ENCODE results near the gene CTBP2. TPM values are rescaled to one million over a fixed set of nuclear protein-coding genes. Genes with fewer than 3 reads are reported as not detected.
A peak's percentile ranks its signal among the peaks of the same experiment; 100 is the strongest.

The CTBP2 gene
- total RNA-seq, 1 donor from 2014 or later = 73.0 TPM

DNA sequence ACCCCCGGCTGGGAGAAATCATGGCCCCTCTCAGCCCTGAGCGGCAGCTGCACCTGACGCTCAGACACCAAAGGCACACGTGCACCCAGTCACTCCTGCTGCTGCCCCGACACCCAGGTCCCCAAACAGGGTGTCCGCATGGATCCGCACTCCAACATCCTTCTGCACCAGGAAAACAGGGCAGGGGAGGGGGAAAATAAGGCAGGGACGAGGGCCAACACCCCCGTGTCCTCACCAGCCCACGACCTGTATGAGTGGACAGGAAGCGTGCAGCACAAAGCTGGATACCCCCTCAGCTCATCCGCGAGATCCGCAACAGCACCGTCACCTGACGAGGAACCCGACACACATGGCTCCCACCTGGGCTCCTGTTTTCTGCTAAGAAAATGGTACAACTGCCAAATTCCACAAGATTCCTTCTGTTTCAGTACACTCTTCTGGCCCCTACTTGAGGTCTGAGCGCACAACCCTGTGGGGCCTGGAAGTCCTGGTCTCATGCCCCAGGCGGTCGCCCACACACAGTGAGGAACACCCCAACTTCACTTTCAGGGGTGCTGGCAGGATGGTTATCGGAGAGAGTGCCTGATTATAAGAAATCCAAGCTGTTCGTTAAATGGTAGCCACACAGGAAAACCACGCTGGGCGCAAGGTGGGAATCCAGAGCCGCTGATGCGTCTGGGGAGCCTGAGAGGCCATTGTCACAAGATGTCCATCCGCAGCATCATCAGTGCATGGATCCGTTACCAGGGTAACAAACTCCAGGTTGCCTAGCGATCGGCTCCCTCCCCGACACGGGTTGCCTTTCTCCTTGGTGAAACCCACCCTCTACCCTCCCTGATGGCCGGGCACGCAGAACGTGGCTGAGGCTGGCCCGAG, 154.8 kb downstream of the CTBP2 start:
- Histone ChIP-seq H3K27me3 (ENCODE audit: low read depth) (no peaks in the 10 kb centered on the region), H3K27ac (no peak overlapping the region), H3K36me3 (peaks cover 60% of the 10 kb centered on the region), H3K4me3 (no peak overlapping the region), H3K9me3 (no peaks in the 10 kb centered on the region), H3K4me1 (peaks cover 35% of the 10 kb centered on the region)
- DNase-seq (peak; percentile 28), ATAC-seq (no peak)
- intact Hi-C loops (cut with DNase I) = no loop called here
- TF ChIP-seq, protein P1, sequence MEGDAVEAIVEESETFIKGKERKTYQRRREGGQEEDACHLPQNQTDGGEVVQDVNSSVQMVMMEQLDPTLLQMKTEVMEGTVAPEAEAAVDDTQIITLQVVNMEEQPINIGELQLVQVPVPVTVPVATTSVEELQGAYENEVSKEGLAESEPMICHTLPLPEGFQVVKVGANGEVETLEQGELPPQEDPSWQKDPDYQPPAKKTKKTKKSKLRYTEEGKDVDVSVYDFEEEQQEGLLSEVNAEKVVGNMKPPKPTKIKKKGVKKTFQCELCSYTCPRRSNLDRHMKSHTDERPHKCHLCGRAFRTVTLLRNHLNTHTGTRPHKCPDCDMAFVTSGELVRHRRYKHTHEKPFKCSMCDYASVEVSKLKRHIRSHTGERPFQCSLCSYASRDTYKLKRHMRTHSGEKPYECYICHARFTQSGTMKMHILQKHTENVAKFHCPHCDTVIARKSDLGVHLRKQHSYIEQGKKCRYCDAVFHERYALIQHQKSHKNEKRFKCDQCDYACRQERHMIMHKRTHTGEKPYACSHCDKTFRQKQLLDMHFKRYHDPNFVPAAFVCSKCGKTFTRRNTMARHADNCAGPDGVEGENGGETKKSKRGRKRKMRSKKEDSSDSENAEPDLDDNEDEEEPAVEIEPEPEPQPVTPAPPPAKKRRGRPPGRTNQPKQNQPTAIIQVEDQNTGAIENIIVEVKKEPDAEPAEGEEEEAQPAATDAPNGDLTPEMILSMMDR (IDR thresholded peaks at IDR 0.05) = no peak

GRCh38 chr10:125004571-125005311, 155.6 kb downstream of the CTBP2 start:
- intact Hi-C loops (cut with DNase I) = no loop called here
- H3K4me1 ChIP-seq = peaks cover 43% of the 10 kb centered on the region
- H3K27ac ChIP-seq = no peak overlapping the region
- no peak overlapping the region for H3K4me3 ChIP-seq
- H3K36me3 ChIP-seq = peaks cover 68% of the 10 kb centered on the region
- DNase-seq (peak; percentile 39), ATAC-seq (no peak)
- H3K27me3 ChIP-seq (ENCODE audit: low read depth) = no peaks in the 10 kb centered on the region
- H3K9me3 ChIP-seq = no peaks in the 10 kb centered on the region
- TF ChIP-seq, protein P1 (IDR thresholded peaks at IDR 0.05) = no peak

DNA sequence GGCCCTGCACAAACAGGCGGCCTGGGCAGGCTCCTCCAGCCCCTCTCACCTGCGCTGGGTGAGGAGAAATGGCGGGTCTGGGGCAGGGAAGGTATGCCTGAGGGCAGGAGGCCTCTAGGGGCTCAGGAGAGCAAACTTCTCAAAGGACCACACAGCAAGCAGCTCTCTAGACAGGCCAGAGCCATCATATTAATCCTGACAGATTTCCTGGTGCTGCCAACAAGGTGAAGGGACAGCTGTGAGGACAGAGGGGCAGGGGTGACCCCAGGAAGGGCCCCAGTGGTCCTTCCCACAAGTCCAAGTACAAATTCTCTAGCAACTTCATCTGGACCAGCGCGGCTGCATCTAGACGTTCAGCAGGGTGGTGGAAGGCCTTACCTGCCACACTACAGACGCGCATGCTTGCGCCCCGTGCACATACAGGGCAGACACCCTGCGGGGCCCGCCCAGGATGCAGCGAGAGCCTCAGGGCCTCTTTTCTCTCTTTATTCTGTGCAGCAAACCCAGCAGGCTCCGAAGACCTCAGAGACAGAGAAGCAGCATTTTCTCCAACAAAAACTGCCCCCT, 156.4 kb downstream of the CTBP2 start:
- ATAC-seq (no peak), DNase-seq (peak; percentile 28)
- Histone ChIP-seq H3K36me3 (peaks cover 70% of the 10 kb centered on the region), H3K27me3 (ENCODE audit: low read depth) (no peaks in the 10 kb centered on the region), H3K4me3 (no peak overlapping the region), H3K27ac (no peak overlapping the region), H3K9me3 (no peaks in the 10 kb centered on the region), H3K4me1 (peaks cover 47% of the 10 kb centered on the region)
- intact Hi-C loops (cut with DNase I) = no loop called here
- TF ChIP-seq, protein P1 (IDR thresholded peaks at IDR 0.05) = no peak

- Histone ChIP-seq H3K9me3 (no peaks in the 10 kb centered on the region), H3K36me3 (peaks cover 76% of the 10 kb centered on the region), H3K4me1 (peaks cover 49% of the 10 kb centered on the region), H3K27me3 (ENCODE audit: low read depth) (no peaks in the 10 kb centered on the region), H3K4me3 (no peak overlapping the region), H3K27ac (no peak overlapping the region)
- no peak for ATAC-seq
- peak; percentile 34 for DNase-seq
- TF ChIP-seq, protein P1 (IDR thresholded peaks at IDR 0.05) = no peak
- intact Hi-C loops (cut with DNase I) = no loop called here
Measured at GRCh38 chr10:125003146-125003900, 157.0 kb downstream of the CTBP2 start.

All from lower lobe of right lung (tissue), 2 donors.